Nephron progenitor cell (in vitro differentiated cells): ENCODE measurements around the gene LLGL2.

Source experiments
- DNase-seq: peaks from one replicate; pipeline ENCODE4 v3.0.0; 2021
- H3K27ac Mint-ChIP-seq: 2 replicates; pipeline ENCODE4 v1.8.0; 2021; ENCODE audit warnings: mild to moderate bottlenecking, moderate library complexity, mixed read lengths
- H3K27me3 Mint-ChIP-seq: 2 replicates; pipeline ENCODE4 v1.8.0; 2021; ENCODE audit warnings: mild to moderate bottlenecking, low read depth, mixed read lengths; ENCODE audit not compliant: poor library complexity
- H3K36me3 Mint-ChIP-seq: 2 replicates; pipeline ENCODE4 v1.8.0; 2021; ENCODE audit warnings: low read depth, mixed read lengths
- H3K4me1 Mint-ChIP-seq: 2 replicates; pipeline ENCODE4 v1.8.0; 2021; ENCODE audit warnings: mixed read lengths
- H3K4me3 Mint-ChIP-seq: 2 replicates; pipeline ENCODE4 v1.8.0; 2021; ENCODE audit warnings: mild to moderate bottlenecking, moderate library complexity, mixed read lengths
- H3K9me3 Mint-ChIP-seq: 2 replicates; pipeline ENCODE4 v1.8.0; 2021; ENCODE audit warnings: mild to moderate bottlenecking, moderate library complexity, mixed read lengths
- CTCF ChIP-seq: fragments of 200-600 bp; sonication (generic); IDR thresholded peaks from 2 replicates; pipeline ENCODE4 v1.5.0; 2021; ENCODE audit warnings: antibody characterized with exemption

Gene LLGL2

GRCh38 chr17:75564195-75564594 lies 38.7 kb downstream of the LLGL2 start:
- Mint-ChIP-seq H3K4me3 (no peak overlapping the region), H3K9me3 (no peaks in the 10 kb centered on the region), H3K36me3 (no peaks in the 10 kb centered on the region), H3K4me1 (peaks cover 28% of the 10 kb centered on the region), H3K27me3 (no peaks in the 10 kb centered on the region), H3K27ac (no peak overlapping the region)
- TF ChIP-seq CTCF: no peak
- no peak for DNase-seq

- no peak for TF ChIP-seq CTCF
- H3K4me1 Mint-ChIP-seq: peaks cover 23% of the 10 kb centered on the region
- DNase-seq: no peak
Measured at GRCh38 chr17:75565066-75565465, 39.6 kb downstream of the LLGL2 start.

GRCh38 chr17:75565618-75566017 lies 40.1 kb downstream of the LLGL2 start:
- Mint-ChIP-seq H3K4me3 (no peak overlapping the region), H3K27ac (peak overlapping the region; percentile 80)

More at GRCh38 chr17:75565066-75565465, 39.6 kb downstream of the LLGL2 start:
- Mint-ChIP-seq H3K36me3 (no peaks in the 10 kb centered on the region), H3K4me3 (no peak overlapping the region), H3K27me3 (no peaks in the 10 kb centered on the region), H3K27ac (no peak overlapping the region), H3K9me3 (no peaks in the 10 kb centered on the region)

GRCh38 chr17:75566416-75566815 lies 40.9 kb downstream of the LLGL2 start:
- TF ChIP-seq CTCF: no peak
- DNase-seq: no peak
- Mint-ChIP-seq H3K9me3 (no peaks in the 10 kb centered on the region), H3K27ac (peak overlapping the region; percentile 80), H3K36me3 (no peaks in the 10 kb centered on the region), H3K4me3 (no peak overlapping the region), H3K4me1 (peaks cover 36% of the 10 kb centered on the region), H3K27me3 (no peaks in the 10 kb centered on the region)

More at GRCh38 chr17:75565618-75566017, 40.1 kb downstream of the LLGL2 start:
- TF ChIP-seq CTCF: no peak
- H3K4me1 Mint-ChIP-seq: peaks cover 28% of the 10 kb centered on the region
- no peaks in the 10 kb centered on the region for H3K9me3 Mint-ChIP-seq
- no peaks in the 10 kb centered on the region for H3K36me3 Mint-ChIP-seq
- DNase-seq: no peak
- no peaks in the 10 kb centered on the region for H3K27me3 Mint-ChIP-seq

GRCh38 chr17:75566834-75567233 lies 41.3 kb downstream of the LLGL2 start:
- H3K27ac Mint-ChIP-seq: peak overlapping the region; percentile 78
- no peak for DNase-seq
- no peak for TF ChIP-seq CTCF
- H3K36me3 Mint-ChIP-seq: no peaks in the 10 kb centered on the region
- no peaks in the 10 kb centered on the region for H3K27me3 Mint-ChIP-seq
- H3K4me1 Mint-ChIP-seq: peaks cover 37% of the 10 kb centered on the region
- H3K9me3 Mint-ChIP-seq: no peaks in the 10 kb centered on the region
- H3K4me3 Mint-ChIP-seq: no peak overlapping the region

- Mint-ChIP-seq H3K9me3 (no peaks in the 10 kb centered on the region), H3K4me3 (no peak overlapping the region), H3K27me3 (no peaks in the 10 kb centered on the region), H3K36me3 (no peaks in the 10 kb centered on the region), H3K4me1 (peaks cover 32% of the 10 kb centered on the region), H3K27ac (no peak overlapping the region)
- TF ChIP-seq CTCF: no peak
- DNase-seq: no peak
Measured at GRCh38 chr17:75568412-75569255, 43.1 kb downstream of the LLGL2 start.
